ENCODE results near the gene SLC2A2. TPM values are rescaled to one million over a fixed set of nuclear protein-coding genes. Genes with fewer than 3 reads are reported as not detected.

Gene SLC2A2
- total RNA-seq = not detected
- long read RNA-seq = 0 reads

DNA sequence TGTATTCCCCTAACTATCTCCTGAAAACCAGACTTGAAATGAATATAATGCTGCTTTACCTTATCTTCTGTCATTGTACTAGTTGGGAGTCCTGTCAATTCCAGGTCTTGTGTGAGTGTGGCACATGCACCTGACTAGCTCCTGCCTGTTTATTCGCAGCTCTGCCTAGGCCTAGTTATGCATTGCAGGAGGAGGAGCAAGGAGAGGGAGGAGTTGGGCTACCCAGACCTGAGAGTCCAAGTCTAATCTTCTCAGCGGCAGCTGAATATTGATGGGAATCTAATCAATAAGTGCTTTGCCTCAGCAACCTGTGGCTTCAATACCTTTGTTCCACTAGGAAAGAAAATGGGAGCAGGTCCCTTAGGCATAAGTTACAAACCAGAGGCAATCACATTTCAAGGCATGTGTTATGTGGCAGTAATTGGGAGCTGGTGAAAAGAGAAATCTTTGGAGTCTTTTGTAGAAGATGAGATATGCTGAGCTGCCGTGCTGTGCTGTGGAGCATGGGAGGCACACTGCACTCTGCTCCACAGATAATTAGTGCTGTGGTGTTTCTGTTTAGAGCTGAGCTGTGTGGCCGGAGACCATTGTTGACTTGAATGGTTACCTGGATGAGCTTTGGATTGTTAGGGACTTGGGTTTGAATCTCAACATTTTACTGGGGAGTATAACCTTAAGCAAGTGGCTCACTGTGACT, at the start of gene SLC2A2:
Gene SLC2A2, minus strand, starts transcription at position 124 of the 697 bp plus-strand sequence. Its CDS starts 50 bp downstream, at position 74.
- DNase-seq (no peak), ATAC-seq (peak; percentile 44)
- intact Hi-C loops (cut with DNase I, micrococcal nuclease) = no loop called here

GRCh38 chr3:171072432-171072831, 45.9 kb upstream of the SLC2A2 start:
- intact Hi-C loops (cut with DNase I, micrococcal nuclease) = no loop called here
- DNase-seq (no peak), ATAC-seq (no peak)

DNA sequence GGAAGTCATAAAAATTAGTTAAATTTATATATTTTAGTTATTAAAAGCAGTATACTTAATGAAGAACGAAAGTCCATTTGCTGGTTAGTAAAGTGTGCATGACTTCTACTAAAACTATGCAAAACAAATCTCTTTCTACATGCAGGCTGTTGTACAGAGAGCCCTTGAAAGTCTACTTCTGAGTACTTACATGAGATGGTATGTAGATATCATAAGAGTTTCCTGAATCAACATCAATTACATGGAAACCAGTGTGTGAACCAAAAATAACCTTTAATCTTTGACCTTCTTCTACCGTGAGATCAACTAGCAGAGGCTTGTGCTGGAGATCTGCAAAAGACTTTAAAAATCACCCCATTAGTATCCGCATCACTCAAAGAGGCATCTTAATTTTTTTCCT, 42.1 kb upstream of the SLC2A2 start:
- DNase-seq = no peak
- ATAC-seq = no peak
- intact Hi-C loops (cut with DNase I, micrococcal nuclease) = no loop called here

DNA sequence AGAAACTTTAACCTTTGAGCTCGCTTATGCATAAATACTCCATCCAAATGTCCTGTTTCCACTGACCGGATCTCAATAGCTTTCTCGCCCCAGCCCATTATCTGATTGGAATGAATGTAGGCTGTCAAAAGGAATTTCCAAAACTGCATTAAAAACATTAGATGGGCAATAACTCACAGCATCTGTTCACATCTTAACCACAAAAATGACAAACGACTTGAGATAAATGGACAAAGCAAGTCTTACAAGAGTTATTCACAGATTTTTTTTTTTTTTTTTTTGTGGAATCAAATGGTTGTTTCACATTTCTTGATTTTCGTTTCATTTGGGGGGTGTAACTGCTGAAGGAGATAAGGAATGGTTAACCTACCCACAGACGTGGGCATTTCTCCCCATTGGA, 39.7 kb upstream of the SLC2A2 start:
- intact Hi-C loops (cut with DNase I, micrococcal nuclease) = no loop called here
- ATAC-seq (no peak), DNase-seq (no peak)

DNA sequence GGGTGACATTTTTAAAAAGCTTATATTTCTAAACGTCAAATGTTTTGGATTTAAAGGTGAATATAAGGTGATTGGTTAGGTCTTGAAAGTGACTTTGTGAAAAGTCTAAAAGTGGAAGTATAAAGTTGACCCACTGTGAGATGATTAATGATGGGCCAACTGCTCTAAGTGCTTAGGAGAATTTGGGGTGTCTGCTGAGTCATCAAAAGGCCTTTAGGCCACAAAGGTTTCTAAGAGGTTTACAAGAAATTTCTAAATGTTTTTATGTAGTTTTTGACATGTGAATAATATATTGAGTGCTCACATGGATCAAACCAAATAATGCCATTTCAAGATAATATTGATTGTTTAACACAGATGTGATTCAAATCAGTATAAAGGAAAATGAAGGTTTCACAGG, 39.2 kb upstream of the SLC2A2 start:
- no peak for ATAC-seq
- intact Hi-C loops (cut with DNase I, micrococcal nuclease) = no loop called here
- DNase-seq = no peak

GRCh38 chr3:171064461-171064860, 37.9 kb upstream of the SLC2A2 start:
- ATAC-seq (no peak), DNase-seq (no peak)
- intact Hi-C loops (cut with DNase I, micrococcal nuclease) = no loop called here

DNA sequence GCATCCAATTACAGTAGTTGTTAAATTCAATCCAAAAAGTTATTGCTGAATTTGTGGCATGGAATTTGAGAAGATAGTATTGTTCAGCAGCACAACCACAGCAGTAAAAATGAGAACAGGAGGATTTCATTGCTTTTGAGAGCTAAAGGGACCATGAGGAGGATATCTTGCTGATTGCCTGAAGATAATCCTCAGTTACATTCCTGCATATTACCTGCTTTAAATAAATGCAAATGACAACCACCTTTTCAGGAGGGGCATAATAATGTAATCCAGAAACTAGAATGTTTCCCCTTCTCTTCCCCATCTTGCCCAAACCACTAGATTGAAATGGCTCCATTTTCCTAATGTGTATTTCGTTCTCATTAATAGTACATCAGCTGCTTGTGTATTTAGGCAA, 35.2 kb upstream of the SLC2A2 start:
- no peak for ATAC-seq
- intact Hi-C loops (cut with DNase I, micrococcal nuclease) = no loop called here
- no peak for DNase-seq

- ATAC-seq = no peak
- intact Hi-C loops (cut with DNase I, micrococcal nuclease) = no loop called here
- no peak for DNase-seq
Measured at GRCh38 chr3:171059978-171060377, 33.5 kb upstream of the SLC2A2 start.

DNA sequence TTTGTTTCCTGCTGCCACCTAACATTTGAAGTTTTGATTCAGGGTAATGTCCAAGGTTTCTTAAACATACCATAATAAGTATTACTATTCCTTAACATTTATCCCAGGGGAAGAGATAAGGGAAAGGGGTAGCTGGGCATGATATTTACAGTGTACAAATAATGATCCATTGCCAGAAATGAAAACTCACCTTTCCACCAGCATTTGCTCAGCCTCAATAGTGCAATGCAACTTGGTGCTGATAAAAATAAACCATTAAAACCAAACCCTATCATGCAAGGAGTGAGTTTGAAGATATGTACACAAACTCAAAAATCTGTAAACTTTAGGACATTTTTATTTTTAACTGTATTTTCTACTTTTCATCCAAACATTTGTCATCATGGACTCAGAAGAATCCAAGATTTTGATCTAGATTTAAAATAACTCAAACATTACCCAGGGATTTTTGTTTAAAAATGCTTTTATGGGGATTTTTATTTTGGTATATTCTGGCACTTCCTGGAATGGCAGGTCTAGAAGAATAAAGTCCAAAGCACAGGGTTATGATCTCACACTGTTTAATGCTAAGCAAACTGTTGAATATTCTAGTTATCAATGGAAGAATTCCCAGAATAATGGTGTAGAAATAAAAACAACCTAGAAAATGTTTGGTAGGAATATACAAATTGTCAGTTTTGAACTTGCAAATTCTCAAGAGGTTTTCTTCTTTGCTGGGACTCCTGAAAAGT, 32.5 kb upstream of the SLC2A2 start:
- no peak for DNase-seq
- ATAC-seq = peak; percentile 81
- intact Hi-C loops (cut with DNase I, micrococcal nuclease) = no loop called here

GRCh38 chr3:171058058-171058457, 31.5 kb upstream of the SLC2A2 start:
- intact Hi-C loops (cut with DNase I, micrococcal nuclease) = no loop called here
- DNase-seq (no peak), ATAC-seq (no peak)

DNA sequence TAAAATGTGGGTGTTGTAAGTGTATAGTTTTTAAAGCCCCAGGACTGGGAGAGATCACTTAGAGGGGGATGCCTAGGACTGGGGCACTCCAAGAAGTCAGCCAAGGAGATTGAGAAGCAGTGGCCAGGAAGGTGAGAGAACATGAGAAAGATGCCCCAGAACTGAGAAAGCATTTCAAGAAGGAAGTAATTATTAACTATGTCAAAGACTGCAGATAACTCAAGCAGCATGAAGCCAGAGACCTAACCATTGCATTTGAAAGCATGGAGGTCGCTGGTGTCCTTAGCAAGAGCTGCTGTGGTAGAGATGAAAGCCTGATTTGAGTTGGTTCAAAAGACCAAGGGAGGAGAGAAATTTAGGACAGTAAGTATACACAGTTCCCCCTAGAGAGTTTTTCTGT, 30.6 kb upstream of the SLC2A2 start:
- ATAC-seq (no peak), DNase-seq (no peak)
- intact Hi-C loops (cut with DNase I, micrococcal nuclease) = no loop called here

DNA sequence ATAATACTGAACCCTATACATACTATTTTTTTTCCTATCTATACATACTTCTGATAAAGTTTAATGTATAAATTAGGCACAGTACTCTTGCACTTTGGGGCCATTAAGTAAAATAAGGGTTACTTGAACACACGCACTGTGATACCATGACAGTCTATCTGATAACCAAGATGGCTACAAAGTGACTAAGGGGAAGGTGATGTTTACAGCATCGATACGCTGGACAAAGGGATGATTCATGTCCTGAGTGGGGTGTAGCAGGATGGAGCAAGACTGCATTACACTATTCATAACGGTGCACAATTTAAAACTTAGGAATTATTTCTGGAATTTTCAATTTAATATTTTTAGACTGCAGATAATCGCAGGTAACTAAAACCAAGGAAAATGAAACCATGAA, 30.0 kb upstream of the SLC2A2 start:
- ATAC-seq = no peak
- intact Hi-C loops (cut with DNase I, micrococcal nuclease) = no loop called here
- no peak for DNase-seq

DNA sequence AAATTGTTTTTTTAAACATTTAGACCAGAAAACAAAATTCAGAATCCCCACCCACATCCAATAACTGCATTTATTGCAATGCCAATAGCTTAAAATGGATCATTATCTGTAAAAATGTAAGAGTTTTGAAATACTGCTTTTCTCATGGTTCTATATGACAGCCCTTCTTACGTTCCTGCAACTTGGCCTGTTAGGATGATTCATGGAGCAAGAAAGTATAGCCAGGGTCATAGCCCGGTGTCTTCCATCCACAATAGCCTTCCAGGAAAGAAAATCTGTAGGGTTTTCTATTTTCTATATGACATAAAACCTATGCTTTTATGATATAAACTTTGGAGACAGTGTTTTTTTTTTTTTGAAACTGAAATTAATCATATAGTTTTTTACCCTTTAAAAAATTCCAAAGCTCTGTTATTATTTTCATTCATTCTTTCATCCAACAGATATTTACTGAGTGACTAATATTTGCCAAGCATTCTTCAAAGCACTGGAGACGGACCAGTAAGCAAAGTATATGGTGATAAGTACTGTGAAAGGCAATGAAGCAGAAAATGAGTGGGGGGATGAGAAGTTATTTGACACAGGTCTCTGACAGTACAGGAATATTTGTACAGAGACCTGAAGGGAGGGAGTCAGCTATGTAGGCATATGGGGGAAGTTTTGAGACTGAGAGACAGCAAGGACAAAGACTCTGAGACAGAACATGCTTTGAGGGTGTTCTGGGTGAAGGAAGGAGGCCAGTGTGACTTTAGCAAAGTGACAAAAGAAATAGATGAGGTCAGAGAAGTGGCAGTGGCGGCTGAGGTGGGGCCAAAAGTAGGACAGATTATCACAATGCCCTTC, 29.0 kb upstream of the SLC2A2 start:
- DNase-seq (no peak), ATAC-seq (no peak)
- intact Hi-C loops (cut with DNase I, micrococcal nuclease) = no loop called here

GRCh38 chr3:171054921-171055320, 28.4 kb upstream of the SLC2A2 start:
- ATAC-seq = no peak
- intact Hi-C loops (cut with DNase I, micrococcal nuclease) = no loop called here
- no peak for DNase-seq

DNA sequence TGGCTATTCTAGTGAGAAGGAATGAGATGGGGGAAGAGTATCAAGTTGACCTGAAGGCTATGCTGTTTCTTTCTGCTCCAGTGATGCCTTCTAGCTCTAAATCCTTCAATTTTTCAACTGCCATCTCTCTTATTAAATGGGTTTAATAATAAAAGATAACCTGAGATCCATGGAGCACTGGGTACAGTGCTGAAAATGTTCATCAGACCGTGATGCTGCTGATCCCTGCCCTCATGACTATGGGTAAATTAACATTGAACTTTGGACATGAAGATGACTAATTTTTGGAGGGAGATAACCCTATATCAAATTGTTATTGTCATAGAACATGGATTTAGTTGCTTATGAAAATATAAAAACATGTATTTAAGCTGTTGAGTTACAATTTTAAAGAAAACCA, 27.7 kb upstream of the SLC2A2 start:
- no peak for DNase-seq
- intact Hi-C loops (cut with DNase I, micrococcal nuclease) = no loop called here
- no peak for ATAC-seq

- intact Hi-C loops (cut with DNase I, micrococcal nuclease) = loop anchor here in 1 of 2 donors (5.0 kb wide), 1 partner anchor 517 kb away; no protein-coding TSS in a partner anchor
- peak; percentile 26 to 35 for DNase-seq
- peak; percentile 80 for ATAC-seq
Measured at GRCh38 chr3:171049861-171050444, 23.4 kb upstream of the SLC2A2 start.

DNA sequence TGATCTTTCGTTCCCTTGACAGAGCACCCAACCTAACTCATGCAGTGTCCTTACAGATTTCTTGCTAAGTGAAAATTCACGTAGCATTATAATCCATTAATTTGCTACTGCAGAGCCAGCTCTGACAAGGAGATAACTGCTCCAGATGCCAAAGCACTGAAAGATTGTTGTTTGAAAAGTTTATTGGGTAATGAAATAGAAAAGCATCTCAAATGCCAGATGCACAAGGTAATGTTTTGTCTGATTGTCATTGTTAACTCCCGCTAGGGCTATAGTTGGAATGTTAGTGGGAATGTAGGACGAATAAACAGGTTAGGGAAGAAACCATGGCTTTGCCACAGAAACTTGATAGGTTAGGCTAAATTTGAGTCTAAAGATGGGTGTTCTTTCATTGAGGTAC, 20.2 kb upstream of the SLC2A2 start:
- no peak for ATAC-seq
- no peak for DNase-seq
- intact Hi-C loops (cut with DNase I, micrococcal nuclease) = loop anchor here in 1 of 2 donors (5.0 kb wide), 1 partner anchor 521 kb away; no protein-coding TSS in a partner anchor

DNA sequence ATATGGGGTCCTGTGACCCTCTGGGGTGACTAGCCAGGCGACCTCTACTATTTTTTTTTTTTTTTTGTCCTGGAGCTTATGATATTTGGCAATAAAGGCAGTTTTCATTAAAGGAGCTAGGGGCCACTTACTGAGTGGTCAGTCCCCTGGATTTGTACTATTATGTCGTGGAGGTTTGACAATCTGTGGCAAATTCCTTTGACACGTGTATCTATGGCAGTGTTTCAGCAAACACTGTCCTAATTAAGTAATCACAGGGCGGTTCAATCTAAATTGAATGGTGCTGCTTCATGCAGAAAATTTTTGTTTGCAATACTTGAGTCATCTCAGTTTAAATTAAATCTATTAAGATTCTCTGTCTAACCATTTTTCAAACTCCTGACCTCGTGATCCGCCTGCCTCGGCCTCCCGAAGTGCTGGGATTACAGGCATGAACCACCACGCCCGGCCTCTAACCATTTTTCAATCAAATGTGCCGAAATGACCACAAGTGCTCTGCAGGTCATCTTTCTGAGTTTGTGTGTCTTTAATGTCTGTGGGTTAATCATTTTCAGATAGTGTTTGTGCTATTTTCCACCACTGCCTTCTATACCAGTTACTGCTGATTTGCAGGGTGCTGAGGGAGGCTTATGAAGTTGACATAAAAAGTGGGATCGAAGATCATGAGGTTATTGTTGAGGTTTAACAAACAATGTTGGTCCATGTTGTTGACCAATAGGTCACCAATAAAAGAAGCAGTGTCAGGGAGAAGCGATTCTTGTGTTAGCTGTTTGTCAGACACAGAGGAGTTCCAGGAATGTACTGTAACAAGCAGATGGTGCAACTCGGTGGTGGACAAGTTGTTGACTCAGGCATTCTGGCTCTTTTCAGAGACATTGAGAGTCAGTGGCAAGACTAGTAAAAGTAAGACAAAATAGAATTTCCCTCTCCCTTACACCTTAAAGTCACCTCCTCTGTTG, 18.6 kb upstream of the SLC2A2 start:
- intact Hi-C loops (cut with DNase I, micrococcal nuclease) = loop anchor here in 1 of 2 donors (5.0 kb wide), 1 partner anchor 522 kb away; no protein-coding TSS in a partner anchor
- ATAC-seq (no peak), DNase-seq (no peak)
